GM21360 (cell line): ENCODE measurements around the gene RPS19BP1.
"Not testable (repeated sequence)": the region's sequence is repeated elsewhere in the genome, so short reads cannot be mapped to it uniquely, and the experiment has no call there.

ENCODE experiments used
- ATAC-seq: cut with Tn5 transposase; IDR thresholded peaks from one replicate; pipeline ENCODE4 v1.9.1; 2021; ENCODE audit warnings: mild to moderate bottlenecking, moderate library complexity; ENCODE audit not compliant: unreplicated experiment

Gene RPS19BP1

GRCh38 chr22:39514373-39514973 is 18.1 kb downstream of the RPS19BP1 start:
- ATAC-seq, result no peak

- ATAC-seq, result no peak
Measured at GRCh38 chr22:39513791-39514190, 18.8 kb downstream of the RPS19BP1 start.

GRCh38 chr22:39512026-39512425 is 20.5 kb downstream of the RPS19BP1 start:
- ATAC-seq, result no peak

GRCh38 chr22:39511226-39511625 is 21.3 kb downstream of the RPS19BP1 start:
- ATAC-seq, result no peak

- ATAC-seq, result no peak
Measured at GRCh38 chr22:39510529-39511149, 21.9 kb downstream of the RPS19BP1 start.

GRCh38 chr22:39508393-39508792 is 24.2 kb downstream of the RPS19BP1 start:
- ATAC-seq, result no peak

- not testable (repeated sequence) for ATAC-seq
Measured at GRCh38 chr22:39507021-39507420, 25.5 kb downstream of the RPS19BP1 start.

GRCh38 chr22:39504071-39504470 is 28.5 kb downstream of the RPS19BP1 start:
- no peak for ATAC-seq

GRCh38 chr22:39503630-39504029 is 28.9 kb downstream of the RPS19BP1 start:
- no peak for ATAC-seq

GRCh38 chr22:39502789-39503409 is 29.6 kb downstream of the RPS19BP1 start:
- ATAC-seq, result no peak

- ATAC-seq, result peak; percentile 79
Measured at GRCh38 chr22:39502109-39502788, 30.3 kb downstream of the RPS19BP1 start, which contains the start of gene MIEF1. TSS of gene MIEF1 (plus strand) at chr22:39502290. CDS start at chr22:39511295, 9,005 bp downstream.

- no peak for ATAC-seq
Measured at GRCh38 chr22:39501644-39502108, 30.9 kb downstream of the RPS19BP1 start.

- ATAC-seq, result no peak
Measured at GRCh38 chr22:39500101-39500500, 32.4 kb downstream of the RPS19BP1 start.

GRCh38 chr22:39498802-39499201 is 33.7 kb downstream of the RPS19BP1 start:
- ATAC-seq, result no peak

- no peak for ATAC-seq
Measured at GRCh38 chr22:39498368-39498767, 34.2 kb downstream of the RPS19BP1 start.

- no peak for ATAC-seq
Measured at GRCh38 chr22:39497429-39497828, 35.1 kb downstream of the RPS19BP1 start.

- ATAC-seq, result no peak
Measured at GRCh38 chr22:39496131-39496838, 36.3 kb downstream of the RPS19BP1 start.

- no peak for ATAC-seq
Measured at GRCh38 chr22:39494471-39495120, 38.0 kb downstream of the RPS19BP1 start.

- no peak for ATAC-seq
Measured at GRCh38 chr22:39493759-39494158, 38.8 kb downstream of the RPS19BP1 start.

GRCh38 chr22:39492186-39492585 is 40.4 kb downstream of the RPS19BP1 start:
- no peak for ATAC-seq
